ENCODE results near the gene MCM3AP.

Gene MCM3AP

GRCh38 chr21:46266946-46267345 lies 18.5 kb downstream of the MCM3AP start:
- TF ChIP-seq TCF4 (CRISPR knock-in tag; IDR thresholded peaks at IDR 0.05; ENCODE audit: borderline replicate concordance) (no peak), OSR1 (CRISPR knock-in tag; IDR thresholded peaks at IDR 0.05) (no peak), ARNTL (CRISPR knock-in tag; IDR thresholded peaks at IDR 0.05; ENCODE audit: borderline replicate concordance, low read depth) (no peak), BACH2 (CRISPR knock-in tag; IDR thresholded peaks at IDR 0.05; ENCODE audit: borderline replicate concordance) (no peak), ZFP3 (CRISPR knock-in tag; IDR thresholded peaks at IDR 0.05) (no peak), CSDC2 (CRISPR knock-in tag; IDR thresholded peaks at IDR 0.05) (no peak), ZNF8 (CRISPR knock-in tag; IDR thresholded peaks at IDR 0.05) (no peak), PATZ1 (CRISPR knock-in tag; IDR thresholded peaks at IDR 0.05; ENCODE audit: borderline replicate concordance) (no peak), ZNF565 (CRISPR knock-in tag; conservative IDR thresholded peaks at IDR 0.05; ENCODE audit: low read depth) (no peak), ESRRG (CRISPR knock-in tag; IDR thresholded peaks at IDR 0.05) (no peak), TSHZ2 (CRISPR knock-in tag; IDR thresholded peaks at IDR 0.05) (no peak), ZC3H10 (CRISPR knock-in tag; IDR thresholded peaks at IDR 0.05) (no peak), GLIS3 (CRISPR knock-in tag; IDR thresholded peaks at IDR 0.05) (no peak), CREB5 (CRISPR knock-in tag; IDR thresholded peaks at IDR 0.05; ENCODE audit: low read depth) (no peak), POU6F1 (CRISPR knock-in tag; IDR thresholded peaks at IDR 0.05; ENCODE audit: borderline replicate concordance, low read depth) (no peak), TOX (CRISPR knock-in tag; IDR thresholded peaks at IDR 0.05; ENCODE audit: borderline replicate concordance) (no peak), ZFP30 (CRISPR knock-in tag; IDR thresholded peaks at IDR 0.05) (no peak), SNAI2 (CRISPR knock-in tag; IDR thresholded peaks at IDR 0.05) (no peak)
- ATAC-seq: no peak

GRCh38 chr21:46265736-46266525 lies 19.5 kb downstream of the MCM3AP start:
- TF ChIP-seq POU6F1 (CRISPR knock-in tag; IDR thresholded peaks at IDR 0.05; ENCODE audit: borderline replicate concordance, low read depth): no peak
- TF ChIP-seq ZNF565 (CRISPR knock-in tag; conservative IDR thresholded peaks at IDR 0.05; ENCODE audit: low read depth): no peak
- TF ChIP-seq TSHZ2 (CRISPR knock-in tag; IDR thresholded peaks at IDR 0.05): no peak
- TF ChIP-seq TCF4 (CRISPR knock-in tag; IDR thresholded peaks at IDR 0.05; ENCODE audit: borderline replicate concordance): no peak
- TF ChIP-seq ZFP30 (CRISPR knock-in tag; IDR thresholded peaks at IDR 0.05): no peak
- TF ChIP-seq PATZ1 (CRISPR knock-in tag; IDR thresholded peaks at IDR 0.05; ENCODE audit: borderline replicate concordance): no peak
- no peak for TF ChIP-seq PPARA (CRISPR knock-in tag; IDR thresholded peaks at IDR 0.05; ENCODE audit: borderline replicate concordance)
- TF ChIP-seq ZNF8 (CRISPR knock-in tag; IDR thresholded peaks at IDR 0.05): no peak
- no peak for TF ChIP-seq SNAI2 (CRISPR knock-in tag; IDR thresholded peaks at IDR 0.05)
- no peak for TF ChIP-seq ZFP3 (CRISPR knock-in tag; IDR thresholded peaks at IDR 0.05)
- TF ChIP-seq CREB5 (CRISPR knock-in tag; IDR thresholded peaks at IDR 0.05; ENCODE audit: low read depth): no peak
- TF ChIP-seq CSDC2 (CRISPR knock-in tag; IDR thresholded peaks at IDR 0.05): no peak
- no peak for TF ChIP-seq ISL1 (CRISPR knock-in tag; IDR thresholded peaks at IDR 0.05)
- no peak for ATAC-seq
